Endothelial cell of umbilical vein (primary cell): ENCODE measurements around the gene PKD1L1. TPM values are rescaled to one million over a fixed set of nuclear protein-coding genes. Genes with fewer than 3 reads are reported as not detected.

Source experiments
- BruUV-seq: library from RNA; stranded (reverse); fragments of 400-500 nt; replicated peaks from 2 replicates; lab custom pipeline; 2021; lab: Mats Ljungman, UMichigan
- CTCF ChIA-PET: fragments of 300-600, 350-600 bp; sonication (Branson Sonifier 250); formaldehyde crosslinking; loops from one replicate; lab custom pipeline; 2021; ENCODE audit warnings: antibody characterized with exemption, inconsistent platforms; lab: Charles Lee
- POLR2A ChIA-PET: fragments of 300-600, 350-600 bp; sonication (Branson Sonifier 250); formaldehyde crosslinking; loops from one replicate; lab custom pipeline; 2021; ENCODE audit warnings: antibody characterized with exemption, inconsistent platforms; lab: Charles Lee
- DNase-seq: peaks from one replicate; pipeline ENCODE4 v3.0.0-alpha.2; 2011; ENCODE audit warnings: low read depth, low spot score
- FAIRE-seq: peaks from 2 replicates; lab custom pipeline; 2011; peaks lifted over from hg19 to GRCh38; lab: Jason Lieb, UNC
- H2AFZ ChIP-seq: 2 replicates; pipeline ENCODE4 v1.6.0; 2012; ENCODE audit warnings: low read depth, low read length, control low read depth, inconsistent platforms
- H3K27ac ChIP-seq: 2 replicates; pipeline ENCODE4 v1.5.1; 2011; ENCODE audit warnings: low read depth, mild to moderate bottlenecking, control low read depth, low read length, moderate library complexity; ENCODE audit not compliant: insufficient read depth
- H3K27me3 ChIP-seq, 2 experiments: 2 replicates each; pipeline versions ENCODE4 v1.6.0 to v1.6.1; 2011; ENCODE audit warnings: low read length in 2 of 2, mixed read lengths in 1 of 2; ENCODE audit not compliant: control insufficient read depth in 2 of 2, insufficient read depth in 2 of 2
- H3K36me3 ChIP-seq, 2 experiments: 2 replicates in 1 of 2; 3 replicates in 1 of 2; pipeline ENCODE4 v1.5.1; 2011; ENCODE audit warnings: low read length in 2 of 2, mild to moderate bottlenecking in 1 of 2, moderate library complexity in 1 of 2; ENCODE audit not compliant: control insufficient read depth in 2 of 2, insufficient read depth in 2 of 2; ENCODE audit errors: extremely low read depth in 1 of 2
- H3K4me1 ChIP-seq: 3 replicates; pipeline ENCODE4 v1.5.1; 2011; ENCODE audit warnings: mild to moderate bottlenecking, low read length; ENCODE audit not compliant: control insufficient read depth, insufficient read depth; ENCODE audit errors: extremely low read depth
- H3K4me2 ChIP-seq: 2 replicates; pipeline ENCODE4 v1.6.1; 2011; ENCODE audit warnings: low read length, control low read depth, mixed read lengths; ENCODE audit not compliant: insufficient read depth
- H3K4me3 ChIP-seq, 3 experiments: fragments of 200-600 bp in 1 of 3; sonication (generic), shearing (Covaris generic) in 1 of 3; replicated peaks in 1 of 3; 2 replicates each; pipeline ENCODE4 v1.5.1; 2011 to 2016; ENCODE audit warnings: control low read depth in 3 of 3, low read length in 3 of 3, mild to moderate bottlenecking in 2 of 3, inconsistent platforms in 1 of 3, low read depth in 1 of 3, moderate library complexity in 1 of 3; ENCODE audit not compliant: insufficient read depth in 1 of 3
- H3K79me2 ChIP-seq: 2 replicates; pipeline ENCODE4 v1.6.0; 2012; ENCODE audit warnings: low read length, inconsistent platforms; ENCODE audit not compliant: control insufficient read depth, insufficient read depth
- H3K9ac ChIP-seq: replicated peaks from 2 replicates; pipeline ENCODE3; 2011; ENCODE audit warnings: low read length, control low read depth; ENCODE audit not compliant: insufficient read depth; ENCODE audit errors: extremely low read depth
- H3K9me1 ChIP-seq: replicated peaks from 3 replicates; pipeline ENCODE4 v1.6.0; 2011; ENCODE audit warnings: mild to moderate bottlenecking, low read length; ENCODE audit not compliant: control insufficient read depth, insufficient read depth; ENCODE audit errors: extremely low read depth
- H3K9me3 ChIP-seq: replicated peaks from 2 replicates; pipeline ENCODE4 v1.5.1; 2012; ENCODE audit warnings: low read length, inconsistent platforms; ENCODE audit not compliant: control insufficient read depth, insufficient read depth
- H4K20me1 ChIP-seq: replicated peaks from 2 replicates; pipeline ENCODE3; 2011; ENCODE audit warnings: mild to moderate bottlenecking, low read length; ENCODE audit not compliant: control insufficient read depth, insufficient read depth; ENCODE audit errors: extremely low read depth
- CTCF ChIP-seq, 2 donors: IDR thresholded peaks; 1 replicate in 1 of 2; 2 replicates in 1 of 2; pipeline ENCODE4 v1.5.1; 2011; ENCODE audit warnings: low read length in 2 of 2, mild to moderate bottlenecking in 2 of 2, moderate library complexity in 2 of 2, control low read depth in 1 of 2, inconsistent platforms in 1 of 2, low read depth in 1 of 2; ENCODE audit not compliant: insufficient read depth in 1 of 2; ENCODE audit errors: extremely low read depth in 1 of 2
- EZH2 ChIP-seq: IDR thresholded peaks from 2 replicates; pipeline ENCODE4 v1.6.1; 2012; ENCODE audit warnings: borderline replicate concordance, low read depth, mild to moderate bottlenecking, moderate library complexity, low read length, inconsistent platforms; ENCODE audit not compliant: severe bottlenecking
- FOS ChIP-seq: IDR thresholded peaks from 2 replicates; pipeline ENCODE4 v1.6.1; 2011; ENCODE audit warnings: mild to moderate bottlenecking, low read length, moderate library complexity, borderline replicate concordance; ENCODE audit not compliant: insufficient read depth
- GATA2 ChIP-seq: IDR thresholded peaks from 2 replicates; pipeline ENCODE4 v1.7.0; 2011; ENCODE audit warnings: low read depth, mild to moderate bottlenecking, moderate library complexity, mixed read lengths, low read length; ENCODE audit not compliant: insufficient read length, insufficient read depth
- JUN ChIP-seq: IDR thresholded peaks from 2 replicates; pipeline ENCODE4 v1.6.1; 2011; ENCODE audit warnings: borderline replicate concordance, low read depth; ENCODE audit not compliant: insufficient read length, insufficient read depth
- MAX ChIP-seq: IDR thresholded peaks from 2 replicates; pipeline ENCODE4 v1.6.1; 2011; ENCODE audit not compliant: insufficient read depth, insufficient read length
- MYC ChIP-seq: IDR thresholded peaks from one replicate; pipeline ENCODE4 v1.6.1; 2011; ENCODE audit warnings: mild to moderate bottlenecking, low read depth, low read length
- POLR2A ChIP-seq: IDR thresholded peaks from 2 replicates; pipeline ENCODE4 v1.6.1; 2012; ENCODE audit warnings: low read depth, mild to moderate bottlenecking, control low read depth, low read length
- POLR2AphosphoS5 ChIP-seq: IDR thresholded peaks from 2 replicates; pipeline ENCODE4 v1.6.1; 2012; ENCODE audit warnings: low read depth, mild to moderate bottlenecking, control low read depth, low read length, moderate library complexity; ENCODE audit not compliant: insufficient read depth
- dilution Hi-C: fragments of 300-500 bp; cut with MboI; formaldehyde crosslinking; loops from one replicate; pipeline ENCODE4 v1.15.0; 2019; ENCODE audit warnings: low sequenced_read_pairs; ENCODE audit not compliant: extremely low pct_ligation_motif_present
- intact Hi-C: fragments of 100-400 bp; cut with micrococcal nuclease; formaldehyde crosslinking; loops from one replicate; pipeline ENCODE4 v1.10.0; 2022
- polyA plus RNA-seq, 4 experiments: library from polyadenylated mRNA; depleted of rRNA in 3 of 4; stranded (reverse) in 3 of 4; unstranded in 1 of 4; fragments of >200 nt; gene quantifications; 2 replicates each; pipeline versions ENCODE4 v1.2.1 to v1.2.3, GENCODE V29; 2011 to 2012; ENCODE audit warnings: missing spikeins in 1 of 4
- total RNA-seq: library from RNA; stranded (reverse); gene quantifications from 2 replicates; pipeline ENCODE4 v1.2.3, GENCODE V29; 2021

The PKD1L1 gene
- total and polyA plus RNA-seq, 2 donors (not counting 3 experiments of a cell fraction or from before 2014, with no cell fraction given): 4.1 to 5.9 TPM

DNA sequence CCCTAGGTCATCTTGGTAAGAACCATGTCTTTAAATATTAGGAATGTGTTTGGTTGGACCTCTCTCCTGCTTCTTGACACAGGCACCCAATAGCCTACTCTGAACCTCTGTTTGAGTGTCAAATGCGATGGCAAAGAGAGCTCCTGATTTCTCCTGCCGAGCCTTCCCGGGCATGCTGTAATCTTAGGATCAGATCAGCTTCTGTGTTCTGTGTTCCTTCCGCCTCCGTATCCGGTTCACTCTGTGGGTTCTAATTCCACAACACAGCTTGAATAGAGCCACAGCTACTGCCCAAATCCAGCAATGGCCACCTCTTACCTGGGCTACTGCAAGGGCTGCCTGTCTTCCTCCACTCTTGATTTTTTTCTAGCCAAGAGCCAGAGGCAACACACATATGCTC is 201.1 kb downstream of the PKD1L1 start:
- no peak overlapping the region for H3K4me2 ChIP-seq
- dilution Hi-C loops: no loop called here
- DNase-seq: no peak

DNA sequence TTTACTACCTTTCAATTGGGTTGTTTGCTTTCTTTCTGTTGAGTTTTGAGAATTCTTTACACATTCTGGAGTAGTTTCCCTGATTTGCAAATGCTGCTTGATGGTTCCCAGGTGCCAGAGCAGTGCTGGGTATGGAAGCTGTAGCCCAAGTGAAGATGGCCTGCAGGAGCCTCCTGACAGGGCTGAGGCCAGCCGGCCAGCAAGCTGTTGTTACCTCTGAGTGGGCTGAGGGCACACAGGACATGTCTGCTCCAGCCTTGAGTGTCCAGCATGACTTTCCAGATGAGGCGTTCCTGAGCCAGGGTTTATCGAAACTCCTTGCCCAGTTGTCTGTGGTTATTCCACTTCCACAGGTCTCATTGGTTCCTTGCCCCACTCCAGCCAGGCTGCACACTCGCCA is 201.8 kb downstream of the PKD1L1 start:
- BruUV-seq: no TSS peak
- H3K4me3 ChIP-seq: no peak overlapping the region
- H3K36me3 ChIP-seq: no peaks in the 10 kb centered on the region
- no peaks in the 10 kb centered on the region for H3K9me3 ChIP-seq
- no peak for DNase-seq
- no peak overlapping the region for H3K27ac ChIP-seq
- H3K4me2 ChIP-seq: no peak overlapping the region
- TF ChIP-seq POLR2A (no peak), FOS (no peak), EZH2 (no peak), POLR2AphosphoS5 (no peak), CTCF (IDR thresholded peaks at IDR 0.05; ENCODE audit: extremely low read depth in 1 of 2, insufficient read depth in 1 of 2, low read depth in 1 of 2, low read length in 2 of 2) (no peak), GATA2 (no peak), MYC (no peak), MAX (no peak), JUN (no peak)
- dilution Hi-C loops: no loop called here
- POLR2A ChIA-PET: no interaction called here
- H4K20me1 ChIP-seq: no peaks in the 10 kb centered on the region
- H2AFZ ChIP-seq: no peak overlapping the region
- no peaks in the 10 kb centered on the region for H3K27me3 ChIP-seq
- intact Hi-C loops: no loop called here
- CTCF ChIA-PET: interaction anchor here (1.0 kb wide), 1 partner anchor 13 kb away, joined by 3 read pairs; no protein-coding TSS in a partner anchor
- H3K9ac ChIP-seq: no peak overlapping the region
- no peaks in the 10 kb centered on the region for H3K79me2 ChIP-seq
- peaks cover 7% of the 10 kb centered on the region for H3K4me1 ChIP-seq
- no peak for FAIRE-seq
- H3K9me1 ChIP-seq: no peaks in the 10 kb centered on the region

More for the DNA sequence above, 201.1 kb downstream of the PKD1L1 start:
- Histone ChIP-seq H3K27me3 (no peaks in the 10 kb centered on the region), H3K4me1 (peaks cover 7% of the 10 kb centered on the region), H2AFZ (no peak overlapping the region), H3K4me3 (no peak overlapping the region), H3K9ac (no peak overlapping the region), H4K20me1 (no peaks in the 10 kb centered on the region), H3K36me3 (no peaks in the 10 kb centered on the region), H3K79me2 (no peaks in the 10 kb centered on the region), H3K9me3 (no peaks in the 10 kb centered on the region), H3K27ac (no peak overlapping the region), H3K9me1 (no peaks in the 10 kb centered on the region)
- no peak for TF ChIP-seq CTCF (IDR thresholded peaks at IDR 0.05; ENCODE audit: extremely low read depth in 1 of 2, insufficient read depth in 1 of 2, low read depth in 1 of 2, low read length in 2 of 2)
- TF ChIP-seq GATA2: peak; percentile 23
- BruUV-seq: no TSS peak
- ChIA-PET POLR2A (no interaction called here), CTCF (interaction anchor here (1.0 kb wide), 1 partner anchor 12 kb away, joined by 3 read pairs; no protein-coding TSS in a partner anchor)
- intact Hi-C loops: no loop called here
- no peak for FAIRE-seq
